KMS-11 (cell line): ENCODE measurements around the gene ZC3H10.

Experiments used
- H2AFZ ChIP-seq: fragments of 200-600 bp; sonication (generic); 2 replicates; pipeline ENCODE4 v1.6.1; 2016; ENCODE audit warnings: antibody characterized with exemption, mixed run types, low read depth
- H3K27ac ChIP-seq: fragments of 200-600 bp; sonication (generic); 2 replicates; pipeline ENCODE4 v1.6.1; 2016; ENCODE audit warnings: mild to moderate bottlenecking, mixed run types
- H3K27me3 ChIP-seq: fragments of 200-600 bp; sonication (generic); 2 replicates; pipeline ENCODE4 v1.6.1; 2017; ENCODE audit warnings: mild to moderate bottlenecking, low read depth, mixed run types, moderate library complexity; ENCODE audit not compliant: insufficient read depth
- H3K36me3 ChIP-seq: fragments of 200-600 bp; sonication (generic); 2 replicates; pipeline ENCODE4 v1.6.1; 2017; ENCODE audit warnings: mild to moderate bottlenecking, mixed run types; ENCODE audit not compliant: insufficient read depth
- H3K4me1 ChIP-seq: fragments of 200-600 bp; sonication (generic); 2 replicates; pipeline ENCODE4 v1.6.1; 2016; ENCODE audit warnings: mild to moderate bottlenecking, low read depth, mixed run types; ENCODE audit not compliant: poor library complexity, severe bottlenecking
- H3K4me2 ChIP-seq: fragments of 200-600 bp; sonication (generic); 2 replicates; pipeline ENCODE4 v1.7.0; 2016; ENCODE audit warnings: mild to moderate bottlenecking, mixed run types
- H3K4me3 ChIP-seq: fragments of 200-600 bp; sonication (generic); IDR thresholded peaks from 2 replicates; pipeline ENCODE4 v1.6.1; 2017; ENCODE audit warnings: low read depth, low read length, mixed read lengths; ENCODE audit not compliant: insufficient read depth
- H3K79me2 ChIP-seq: fragments of 200-600 bp; sonication (generic); 2 replicates; pipeline ENCODE4 v1.6.1; 2016; ENCODE audit warnings: low read depth, mixed run types; ENCODE audit not compliant: insufficient read depth
- H3K9ac ChIP-seq: fragments of 200-600 bp; sonication (generic); 2 replicates; pipeline ENCODE4 v1.6.1; 2016; ENCODE audit warnings: mild to moderate bottlenecking, mixed run types
- H4K20me1 ChIP-seq: fragments of 200-600 bp; sonication (generic); 2 replicates; pipeline ENCODE4 v1.6.1; 2016; ENCODE audit warnings: mild to moderate bottlenecking, mixed run types; ENCODE audit not compliant: insufficient read depth
- TF ChIP-seq, protein P1 (sequence below): fragments of 200-600 bp; sonication (generic); conservative IDR thresholded peaks from 2 replicates; pipeline ENCODE4 v1.6.1; 2017; ENCODE audit warnings: low read depth, mild to moderate bottlenecking, antibody characterized with exemption, low read length, moderate library complexity, mixed read lengths

The ZC3H10 gene

DNA sequence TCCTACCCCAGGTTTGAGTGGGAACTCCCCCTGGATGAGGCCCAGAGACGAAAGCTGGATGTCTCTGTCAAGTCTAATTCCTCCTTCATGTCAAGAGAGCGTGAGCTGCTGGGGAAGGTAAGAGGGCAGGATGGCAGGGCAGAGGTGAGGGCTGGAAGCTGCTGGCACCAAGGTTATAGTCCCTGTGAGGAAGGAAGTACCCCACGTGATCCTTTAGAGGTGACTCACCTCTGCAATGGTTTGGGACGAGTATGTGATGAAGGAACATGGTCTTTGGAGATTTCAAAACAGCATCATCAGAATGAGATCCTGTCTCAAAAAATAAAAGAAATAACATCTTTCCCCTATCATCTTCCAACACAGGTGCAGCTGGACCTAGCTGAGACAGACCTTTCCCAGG, 25.2 kb downstream of the ZC3H10 start:
- no peak overlapping the region for H2AFZ ChIP-seq
- H3K9ac ChIP-seq = no peak overlapping the region
- no peaks in the 10 kb centered on the region for H3K4me1 ChIP-seq
- no peak overlapping the region for H3K4me3 ChIP-seq
- no peak overlapping the region for H3K27ac ChIP-seq
- no peaks in the 10 kb centered on the region for H3K27me3 ChIP-seq
- TF ChIP-seq, protein P1, sequence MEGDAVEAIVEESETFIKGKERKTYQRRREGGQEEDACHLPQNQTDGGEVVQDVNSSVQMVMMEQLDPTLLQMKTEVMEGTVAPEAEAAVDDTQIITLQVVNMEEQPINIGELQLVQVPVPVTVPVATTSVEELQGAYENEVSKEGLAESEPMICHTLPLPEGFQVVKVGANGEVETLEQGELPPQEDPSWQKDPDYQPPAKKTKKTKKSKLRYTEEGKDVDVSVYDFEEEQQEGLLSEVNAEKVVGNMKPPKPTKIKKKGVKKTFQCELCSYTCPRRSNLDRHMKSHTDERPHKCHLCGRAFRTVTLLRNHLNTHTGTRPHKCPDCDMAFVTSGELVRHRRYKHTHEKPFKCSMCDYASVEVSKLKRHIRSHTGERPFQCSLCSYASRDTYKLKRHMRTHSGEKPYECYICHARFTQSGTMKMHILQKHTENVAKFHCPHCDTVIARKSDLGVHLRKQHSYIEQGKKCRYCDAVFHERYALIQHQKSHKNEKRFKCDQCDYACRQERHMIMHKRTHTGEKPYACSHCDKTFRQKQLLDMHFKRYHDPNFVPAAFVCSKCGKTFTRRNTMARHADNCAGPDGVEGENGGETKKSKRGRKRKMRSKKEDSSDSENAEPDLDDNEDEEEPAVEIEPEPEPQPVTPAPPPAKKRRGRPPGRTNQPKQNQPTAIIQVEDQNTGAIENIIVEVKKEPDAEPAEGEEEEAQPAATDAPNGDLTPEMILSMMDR = no peak
- H3K36me3 ChIP-seq = peaks cover 10% of the 10 kb centered on the region; the same call in 1 of the 2 replicates
- no peaks in the 10 kb centered on the region for H4K20me1 ChIP-seq
- H3K79me2 ChIP-seq = no peaks in the 10 kb centered on the region
- H3K4me2 ChIP-seq = no peak overlapping the region

DNA sequence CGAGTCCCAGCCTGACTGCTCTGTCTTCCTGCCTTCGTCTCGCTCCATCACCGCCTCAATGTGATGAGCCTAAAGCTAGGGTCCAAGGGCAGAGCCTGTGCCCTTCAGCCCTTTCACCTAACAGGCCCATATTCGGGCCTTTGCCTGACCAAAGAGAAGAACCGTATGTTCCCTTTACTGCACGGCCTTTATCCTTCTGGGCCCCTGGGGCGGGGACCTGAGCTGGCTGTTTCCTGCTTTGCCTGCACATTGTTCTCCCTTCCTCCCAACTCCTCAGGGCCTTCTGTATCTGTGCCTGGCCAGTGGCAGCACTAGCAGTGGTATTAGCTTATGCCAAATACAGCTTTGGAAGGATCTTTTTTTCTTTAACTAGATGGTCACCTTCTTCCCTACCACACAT, 25.8 kb downstream of the ZC3H10 start:
- no peaks in the 10 kb centered on the region for H4K20me1 ChIP-seq
- TF ChIP-seq, protein P1 = no peak
- H3K4me3 ChIP-seq = no peak overlapping the region
- no peaks in the 10 kb centered on the region for H3K79me2 ChIP-seq
- H3K27me3 ChIP-seq = no peaks in the 10 kb centered on the region
- H3K4me1 ChIP-seq = no peaks in the 10 kb centered on the region
- peaks cover 10% of the 10 kb centered on the region; the same call in 1 of the 2 replicates for H3K36me3 ChIP-seq
- H3K27ac ChIP-seq = no peak overlapping the region
- H3K4me2 ChIP-seq = no peak overlapping the region
- H3K9ac ChIP-seq = no peak overlapping the region
- no peak overlapping the region for H2AFZ ChIP-seq

DNA sequence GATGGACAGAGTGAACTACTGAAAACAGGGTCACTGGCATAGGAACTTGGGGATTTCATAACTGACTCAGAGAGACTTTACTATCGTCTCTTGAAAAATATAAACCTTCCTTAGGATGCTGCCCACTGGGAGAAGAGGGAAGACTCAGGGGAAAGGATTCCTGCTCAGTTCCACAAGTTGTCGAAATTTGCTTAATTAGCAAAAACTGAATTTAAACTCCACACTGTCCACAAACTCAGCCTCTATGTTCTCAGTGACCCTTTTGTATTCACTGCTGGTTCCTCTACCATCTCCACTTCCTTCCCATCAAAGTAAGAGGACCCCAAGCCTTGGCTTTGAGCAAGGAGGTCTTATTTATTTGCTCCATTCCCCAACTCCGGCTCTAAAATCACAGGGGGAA, 27.2 kb downstream of the ZC3H10 start:
- TF ChIP-seq, protein P1 = no peak
- no peaks in the 10 kb centered on the region for H3K27me3 ChIP-seq
- no peaks in the 10 kb centered on the region for H3K79me2 ChIP-seq
- H3K4me1 ChIP-seq = peaks cover 2% of the 10 kb centered on the region
- H3K4me2 ChIP-seq = no peak overlapping the region
- no peaks in the 10 kb centered on the region for H4K20me1 ChIP-seq
- H3K9ac ChIP-seq = no peak overlapping the region
- peaks cover 3% of the 10 kb centered on the region; the same call in 1 of the 2 replicates for H3K36me3 ChIP-seq
- H3K4me3 ChIP-seq = no peak overlapping the region
- H2AFZ ChIP-seq = no peak overlapping the region
- no peak overlapping the region for H3K27ac ChIP-seq

DNA sequence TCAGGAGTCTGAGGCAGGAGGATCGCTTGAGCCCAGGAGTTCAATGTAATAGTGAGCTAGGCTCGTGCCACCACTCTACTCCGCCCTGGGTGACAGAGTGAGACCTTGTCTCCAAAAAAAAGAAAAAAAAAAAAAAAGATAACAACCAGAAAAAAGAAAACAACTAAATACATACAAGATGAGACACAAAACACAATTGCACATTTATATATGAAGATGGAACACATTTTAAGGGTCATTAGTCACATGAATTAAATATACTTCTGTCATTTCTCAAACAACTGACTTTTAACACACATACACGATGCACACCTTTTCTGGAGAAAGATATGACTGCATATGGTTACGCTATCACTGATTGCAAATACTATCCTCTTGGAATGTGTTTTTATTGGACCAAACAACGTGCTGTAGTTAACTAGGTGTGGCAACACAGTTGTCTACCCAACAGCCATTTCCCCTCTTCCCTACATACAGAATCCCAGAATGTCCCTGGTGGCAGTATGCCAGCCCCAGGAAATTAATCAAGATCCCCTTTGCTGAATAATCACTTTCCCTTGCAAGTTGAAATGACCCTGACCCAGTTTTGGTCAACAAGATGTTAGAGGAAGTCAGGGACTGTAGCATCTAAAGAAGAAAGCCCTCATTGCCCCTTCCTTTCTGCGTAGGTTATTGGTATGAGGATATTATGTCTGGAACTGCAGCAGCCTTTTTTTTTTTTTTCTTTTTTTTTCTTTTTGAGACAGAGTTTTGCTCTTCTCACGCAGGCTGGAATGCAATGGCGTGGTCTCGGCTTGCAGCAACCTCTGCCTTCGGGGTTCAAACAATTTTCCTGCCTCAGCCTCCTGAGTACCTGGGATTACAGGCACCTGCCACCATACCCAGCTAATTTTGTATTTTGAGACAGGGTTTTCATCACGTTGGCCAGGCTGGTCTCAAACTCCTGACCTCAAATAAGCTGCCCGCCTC, 28.7 kb downstream of the ZC3H10 start:
- Histone ChIP-seq H3K4me3 (no peak overlapping the region), H3K4me2 (no peak overlapping the region), H3K27me3 (no peaks in the 10 kb centered on the region), H3K79me2 (no peaks in the 10 kb centered on the region), H3K27ac (no peak overlapping the region), H3K36me3 (no peaks in the 10 kb centered on the region), H3K9ac (no peak overlapping the region), H4K20me1 (no peaks in the 10 kb centered on the region), H3K4me1 (peaks cover 17% of the 10 kb centered on the region), H2AFZ (no peak overlapping the region)
- TF ChIP-seq, protein P1 = no peak
